HG03066 (cell line): Measurements from ENCODE around the gene RNU7-1.
"Not testable (repeated sequence)": the region's sequence is repeated elsewhere in the genome, so short reads cannot be mapped to it uniquely, and the experiment has no call there.

Experiments used
- ATAC-seq: cut with Tn5 transposase; IDR thresholded peaks from one replicate; pipeline ENCODE4 v1.9.1; 2021; ENCODE audit warnings: low read depth; ENCODE audit not compliant: unreplicated experiment

RNU7-1 gene

GRCh38 chr12:6943722-6944380, at the start of gene RNU7-1, which contains the start of gene C12orf57:
RNU7-1 (plus strand) TSS chr12:6943816.
C12orf57 (plus strand) TSS chr12:6944022; CDS start chr12:6944122, 100 bp downstream.
- ATAC-seq, result peak; percentile 28

- ATAC-seq, result no peak
These were observed 49.3 kb upstream of the RNU7-1 start for GRCh38 chr12:6894321-6894720.

- ATAC-seq, result no peak
These were observed 46.7 kb upstream of the RNU7-1 start for GRCh38 chr12:6896846-6897435.

GRCh38 chr12:6899427-6899826, 44.2 kb upstream of the RNU7-1 start:
- ATAC-seq, result no peak

- ATAC-seq, result no peak
These were observed 43.6 kb upstream of the RNU7-1 start for GRCh38 chr12:6899837-6900519.

- ATAC-seq, result no peak
These were observed 41.2 kb upstream of the RNU7-1 start for GRCh38 chr12:6902448-6902847.

- no peak for ATAC-seq
These were observed 39.9 kb upstream of the RNU7-1 start for GRCh38 chr12:6903722-6904121.

GRCh38 chr12:6904280-6905276, 39.0 kb upstream of the RNU7-1 start, which contains the start of gene LRRC23:
LRRC23 (plus strand) TSS chr12:6904822; CDS start chr12:6905634, 812 bp downstream.
- ATAC-seq, result peak; percentile 97

- no peak for ATAC-seq
These were observed 38.1 kb upstream of the RNU7-1 start for GRCh38 chr12:6905414-6906040.

GRCh38 chr12:6908141-6908540, 35.5 kb upstream of the RNU7-1 start:
- not testable (repeated sequence) for ATAC-seq

- no peak for ATAC-seq
These were observed 34.0 kb upstream of the RNU7-1 start for GRCh38 chr12:6909421-6910145.

- no peak for ATAC-seq
These were observed 31.3 kb upstream of the RNU7-1 start for GRCh38 chr12:6912164-6912935.

- ATAC-seq, result peak; percentile 76
These were observed 29.2 kb upstream of the RNU7-1 start, which contains the start of gene ENO2 for GRCh38 chr12:6914246-6914946. ENO2 (plus strand) TSS chr12:6914580; CDS start chr12:6915833, 1,253 bp downstream.

GRCh38 chr12:6914947-6915788, 28.4 kb upstream of the RNU7-1 start:
- ATAC-seq, result no peak

- no peak for ATAC-seq
These were observed 27.8 kb upstream of the RNU7-1 start for GRCh38 chr12:6915789-6916285.

- no peak for ATAC-seq
These were observed 27.0 kb upstream of the RNU7-1 start for GRCh38 chr12:6916426-6917200.
